Measurements from ENCODE around the gene OR2C3.

GRCh38 chr1:247529771-247530355, 6.4 kb downstream of the OR2C3 start:
- TF ChIP-seq POLR2A (IDR thresholded peaks at IDR 0.05; ENCODE audit: low read length): no peak
- TF ChIP-seq GATA1 (IDR thresholded peaks at IDR 0.05; ENCODE audit: low read depth, low read length): no peak
